Testis (tissue), 2 donors: ENCODE measurements around the gene SLX4IP.

Experiments
- POLR2A ChIP-seq: fragments of 450-650 bp; IDR thresholded peaks from one replicate; pipeline ENCODE4 v1.6.1; 2017; ENCODE audit warnings: antibody characterized with exemption, mild to moderate bottlenecking, moderate library complexity
- TF ChIP-seq, protein P1 (sequence below), 3 experiments: fragments of 450-650 bp in 2 of 3; fragments of 200-600 bp in 1 of 3; sonication (generic) in 1 of 3; IDR thresholded peaks; one replicate each; pipeline ENCODE4 v1.5.1; 2016 to 2019; ENCODE audit warnings: antibody characterized with exemption in 3 of 3, mild to moderate bottlenecking in 2 of 3, moderate library complexity in 1 of 3

DNA sequence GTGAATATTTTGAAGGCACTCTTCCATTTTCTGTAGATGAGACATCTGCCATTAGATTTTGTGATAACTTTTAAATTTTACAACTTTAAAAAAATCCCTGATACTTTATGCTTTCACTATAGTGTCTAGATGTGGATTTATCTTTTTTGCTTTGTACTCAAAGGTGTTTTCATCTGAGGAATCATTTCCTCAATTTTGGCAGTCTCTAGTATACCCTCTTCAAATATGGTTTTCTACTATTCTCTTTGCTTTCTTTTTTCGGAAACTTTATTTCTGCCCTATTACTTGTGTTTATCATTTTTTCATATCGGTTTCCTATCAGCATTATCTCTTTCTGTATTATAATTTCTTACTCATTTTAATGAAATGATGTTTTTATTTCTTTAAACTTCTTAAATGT, 62.2 kb downstream of the SLX4IP start:
- TF ChIP-seq, protein P1, sequence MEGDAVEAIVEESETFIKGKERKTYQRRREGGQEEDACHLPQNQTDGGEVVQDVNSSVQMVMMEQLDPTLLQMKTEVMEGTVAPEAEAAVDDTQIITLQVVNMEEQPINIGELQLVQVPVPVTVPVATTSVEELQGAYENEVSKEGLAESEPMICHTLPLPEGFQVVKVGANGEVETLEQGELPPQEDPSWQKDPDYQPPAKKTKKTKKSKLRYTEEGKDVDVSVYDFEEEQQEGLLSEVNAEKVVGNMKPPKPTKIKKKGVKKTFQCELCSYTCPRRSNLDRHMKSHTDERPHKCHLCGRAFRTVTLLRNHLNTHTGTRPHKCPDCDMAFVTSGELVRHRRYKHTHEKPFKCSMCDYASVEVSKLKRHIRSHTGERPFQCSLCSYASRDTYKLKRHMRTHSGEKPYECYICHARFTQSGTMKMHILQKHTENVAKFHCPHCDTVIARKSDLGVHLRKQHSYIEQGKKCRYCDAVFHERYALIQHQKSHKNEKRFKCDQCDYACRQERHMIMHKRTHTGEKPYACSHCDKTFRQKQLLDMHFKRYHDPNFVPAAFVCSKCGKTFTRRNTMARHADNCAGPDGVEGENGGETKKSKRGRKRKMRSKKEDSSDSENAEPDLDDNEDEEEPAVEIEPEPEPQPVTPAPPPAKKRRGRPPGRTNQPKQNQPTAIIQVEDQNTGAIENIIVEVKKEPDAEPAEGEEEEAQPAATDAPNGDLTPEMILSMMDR (IDR thresholded peaks at IDR 0.05), result no peak
- TF ChIP-seq POLR2A, result no peak
